ENCODE data around the gene PC.
A peak's percentile ranks its signal among the peaks of the same experiment; 100 is the strongest.

PC gene

GRCh38 chr11:66853242-66854229 is 104.6 kb downstream of the PC start:
- Histone ChIP-seq H3K9me3 (ENCODE audit: severe bottlenecking) (no peaks in the 10 kb centered on the region), H3K36me3 (ENCODE audit: low read depth) (peaks cover 32% of the 10 kb centered on the region), H3K27me3 (ENCODE audit: insufficient read depth, poor library complexity, severe bottlenecking) (no peaks in the 10 kb centered on the region), H3K4me3 (ENCODE audit: severe bottlenecking) (no peak overlapping the region), H3K4me1 (ENCODE audit: insufficient read depth, poor library complexity, severe bottlenecking) (no peaks in the 10 kb centered on the region), H3K27ac (ENCODE audit: poor library complexity, severe bottlenecking) (no peak overlapping the region)
- no peak for ATAC-seq (ENCODE audit: low read depth)
- TF ChIP-seq CTCF (IDR thresholded peaks at IDR 0.05; ENCODE audit: poor library complexity, severe bottlenecking), result no peak
- DNase-seq (ENCODE audit: low spot score), result no peak

- Histone ChIP-seq H3K27me3 (ENCODE audit: insufficient read depth, poor library complexity, severe bottlenecking) (no peaks in the 10 kb centered on the region), H3K9me3 (ENCODE audit: severe bottlenecking) (no peaks in the 10 kb centered on the region), H3K36me3 (ENCODE audit: low read depth) (peaks cover 29% of the 10 kb centered on the region), H3K27ac (ENCODE audit: poor library complexity, severe bottlenecking) (no peak overlapping the region), H3K4me1 (ENCODE audit: insufficient read depth, poor library complexity, severe bottlenecking) (no peaks in the 10 kb centered on the region), H3K4me3 (ENCODE audit: severe bottlenecking) (no peak overlapping the region)
- DNase-seq (ENCODE audit: low spot score) (no peak), ATAC-seq (ENCODE audit: low read depth) (no peak)
- no peak for TF ChIP-seq CTCF (IDR thresholded peaks at IDR 0.05; ENCODE audit: poor library complexity, severe bottlenecking)
Measured at GRCh38 chr11:66852466-66853241, 105.5 kb downstream of the PC start.

GRCh38 chr11:66851698-66852465 is 106.3 kb downstream of the PC start:
- peaks cover 29% of the 10 kb centered on the region for H3K36me3 ChIP-seq (ENCODE audit: low read depth)
- H3K27me3 ChIP-seq (ENCODE audit: insufficient read depth, poor library complexity, severe bottlenecking), result no peaks in the 10 kb centered on the region
- DNase-seq (ENCODE audit: low spot score) (no peak), ATAC-seq (ENCODE audit: low read depth) (no peak)
- H3K27ac ChIP-seq (ENCODE audit: poor library complexity, severe bottlenecking), result no peak overlapping the region
- no peak for TF ChIP-seq CTCF (IDR thresholded peaks at IDR 0.05; ENCODE audit: poor library complexity, severe bottlenecking)
- H3K4me3 ChIP-seq (ENCODE audit: severe bottlenecking), result no peak overlapping the region
- H3K4me1 ChIP-seq (ENCODE audit: insufficient read depth, poor library complexity, severe bottlenecking), result no peaks in the 10 kb centered on the region
- H3K9me3 ChIP-seq (ENCODE audit: severe bottlenecking), result no peaks in the 10 kb centered on the region

- TF ChIP-seq CTCF (IDR thresholded peaks at IDR 0.05; ENCODE audit: poor library complexity, severe bottlenecking), result no peak
- H3K9me3 ChIP-seq (ENCODE audit: severe bottlenecking), result no peaks in the 10 kb centered on the region
- H3K36me3 ChIP-seq (ENCODE audit: low read depth), result peaks cover 34% of the 10 kb centered on the region
- H3K27me3 ChIP-seq (ENCODE audit: insufficient read depth, poor library complexity, severe bottlenecking), result no peaks in the 10 kb centered on the region
- DNase-seq (ENCODE audit: low spot score), result peak; percentile 23
- no peak overlapping the region for H3K27ac ChIP-seq (ENCODE audit: poor library complexity, severe bottlenecking)
- no peaks in the 10 kb centered on the region for H3K4me1 ChIP-seq (ENCODE audit: insufficient read depth, poor library complexity, severe bottlenecking)
- H3K4me3 ChIP-seq (ENCODE audit: severe bottlenecking), result no peak overlapping the region
- no peak for ATAC-seq (ENCODE audit: low read depth)
Measured at GRCh38 chr11:66851239-66851596, 107.0 kb downstream of the PC start.
